ENCODE data around the gene KRCC1.

KRCC1 gene

DNA sequence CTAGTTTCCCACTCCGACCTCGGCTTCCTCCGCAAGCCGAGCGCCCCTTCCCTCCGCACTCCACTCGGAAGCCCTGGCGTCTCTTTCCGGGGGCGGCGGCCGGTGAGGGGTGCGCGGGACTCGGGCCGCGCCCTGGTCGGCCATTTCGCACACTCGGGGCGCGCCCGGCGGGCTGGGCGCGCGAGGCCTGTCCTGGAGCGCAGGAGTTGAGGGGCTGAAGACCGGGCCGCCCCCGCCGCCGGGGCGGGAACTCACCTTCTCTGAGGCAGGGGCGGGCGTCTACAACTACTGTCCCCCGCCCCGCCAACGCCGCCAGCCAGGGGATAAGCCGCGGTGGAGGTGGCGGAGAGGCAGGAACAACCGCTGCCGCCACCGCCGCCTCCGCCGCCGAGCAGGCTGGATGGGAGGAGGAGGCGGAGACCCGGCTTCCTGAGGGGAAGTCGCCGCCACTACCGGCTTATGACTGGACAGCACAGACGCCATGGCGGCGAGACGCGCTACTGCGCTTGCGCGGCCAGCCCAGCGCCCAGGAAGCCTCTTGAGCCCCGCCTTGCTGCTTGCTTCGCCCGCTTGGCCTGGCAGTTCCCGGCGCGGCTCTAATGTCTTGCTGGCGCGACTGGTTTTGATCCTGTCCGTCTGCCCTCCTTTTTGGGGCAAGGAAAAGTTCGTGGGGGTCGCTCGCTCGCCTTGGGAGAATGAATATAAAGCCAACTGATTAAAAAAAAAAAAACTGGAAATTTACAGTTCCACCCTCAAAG is at the start of gene KRCC1:
Gene KRCC1, minus strand, starts transcription at position 413 of the 758 bp plus-strand sequence. CDS start 27,220 bp downstream, outside the sequence.
- peak within 1 kb of the TSS; percentile 87 for H3K4me3 ChIP-seq (replicated peaks; ENCODE audit: low read depth, low read length)
- TF ChIP-seq, protein P1, sequence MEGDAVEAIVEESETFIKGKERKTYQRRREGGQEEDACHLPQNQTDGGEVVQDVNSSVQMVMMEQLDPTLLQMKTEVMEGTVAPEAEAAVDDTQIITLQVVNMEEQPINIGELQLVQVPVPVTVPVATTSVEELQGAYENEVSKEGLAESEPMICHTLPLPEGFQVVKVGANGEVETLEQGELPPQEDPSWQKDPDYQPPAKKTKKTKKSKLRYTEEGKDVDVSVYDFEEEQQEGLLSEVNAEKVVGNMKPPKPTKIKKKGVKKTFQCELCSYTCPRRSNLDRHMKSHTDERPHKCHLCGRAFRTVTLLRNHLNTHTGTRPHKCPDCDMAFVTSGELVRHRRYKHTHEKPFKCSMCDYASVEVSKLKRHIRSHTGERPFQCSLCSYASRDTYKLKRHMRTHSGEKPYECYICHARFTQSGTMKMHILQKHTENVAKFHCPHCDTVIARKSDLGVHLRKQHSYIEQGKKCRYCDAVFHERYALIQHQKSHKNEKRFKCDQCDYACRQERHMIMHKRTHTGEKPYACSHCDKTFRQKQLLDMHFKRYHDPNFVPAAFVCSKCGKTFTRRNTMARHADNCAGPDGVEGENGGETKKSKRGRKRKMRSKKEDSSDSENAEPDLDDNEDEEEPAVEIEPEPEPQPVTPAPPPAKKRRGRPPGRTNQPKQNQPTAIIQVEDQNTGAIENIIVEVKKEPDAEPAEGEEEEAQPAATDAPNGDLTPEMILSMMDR (IDR thresholded peaks at IDR 0.05; ENCODE audit: low read length, missing control alignments): no peak
- DNase-seq (ENCODE audit: low read depth): peak; percentile 98

DNA sequence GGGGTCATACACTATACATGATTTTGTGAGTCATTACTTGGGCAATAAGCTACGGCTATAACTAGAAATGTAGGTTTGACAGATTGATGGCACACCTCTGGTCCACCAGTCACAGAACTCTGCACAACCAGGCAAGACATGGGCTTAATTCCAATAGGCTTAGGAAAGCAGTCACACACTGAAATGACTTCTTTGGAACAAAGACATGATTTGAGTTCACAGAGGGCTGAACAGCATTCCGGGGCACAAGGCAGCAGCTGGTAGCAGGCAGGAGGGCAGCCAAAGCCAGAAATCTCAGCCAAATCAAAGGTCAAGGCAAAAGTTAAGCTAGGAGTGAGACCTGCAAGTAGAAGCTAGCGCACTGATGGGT is 44.9 kb upstream of the KRCC1 start:
- no peak for DNase-seq (ENCODE audit: low read depth)
- TF ChIP-seq, protein P1 (IDR thresholded peaks at IDR 0.05; ENCODE audit: low read length, missing control alignments): no peak
- no peak overlapping the region for H3K4me3 ChIP-seq (replicated peaks; ENCODE audit: low read depth, low read length)

DNA sequence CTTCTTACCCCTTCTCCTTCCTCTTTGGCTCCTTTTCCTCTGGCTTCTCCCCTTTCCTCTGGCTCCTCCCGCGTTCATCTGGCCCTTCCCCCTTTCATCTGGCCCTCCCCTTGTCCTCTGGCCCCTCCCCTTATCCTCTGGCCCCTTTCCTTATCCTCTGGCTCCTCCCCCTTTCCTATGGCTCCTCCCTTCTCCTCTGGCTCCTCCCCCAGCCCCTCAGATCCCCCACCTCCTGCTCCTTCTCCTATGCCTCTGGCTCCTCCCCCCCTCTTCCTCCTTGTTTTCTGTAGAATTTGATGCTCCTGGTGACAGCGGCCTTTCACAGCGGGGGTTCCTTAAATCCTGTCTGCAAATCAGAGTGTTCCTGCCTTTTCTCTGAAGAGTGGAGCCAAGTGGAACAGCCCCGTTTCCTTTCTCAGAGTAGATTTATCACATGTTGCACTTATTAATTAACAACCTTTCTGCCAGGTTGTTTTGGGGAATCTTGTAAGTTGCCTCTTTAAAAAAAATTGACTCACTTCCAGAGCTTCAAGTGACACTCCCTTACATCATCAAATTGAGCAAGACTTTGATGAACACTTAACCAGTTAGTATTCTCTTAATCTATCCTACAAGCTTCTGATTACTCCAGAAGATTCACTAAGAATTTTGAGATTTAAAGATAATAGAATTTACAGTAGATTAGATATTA is 44.4 kb upstream of the KRCC1 start:
- TF ChIP-seq, protein P1 (IDR thresholded peaks at IDR 0.05; ENCODE audit: low read length, missing control alignments): no peak
- H3K4me3 ChIP-seq (replicated peaks; ENCODE audit: low read depth, low read length): no peak overlapping the region
- peak; percentile 7 for DNase-seq (ENCODE audit: low read depth)

DNA sequence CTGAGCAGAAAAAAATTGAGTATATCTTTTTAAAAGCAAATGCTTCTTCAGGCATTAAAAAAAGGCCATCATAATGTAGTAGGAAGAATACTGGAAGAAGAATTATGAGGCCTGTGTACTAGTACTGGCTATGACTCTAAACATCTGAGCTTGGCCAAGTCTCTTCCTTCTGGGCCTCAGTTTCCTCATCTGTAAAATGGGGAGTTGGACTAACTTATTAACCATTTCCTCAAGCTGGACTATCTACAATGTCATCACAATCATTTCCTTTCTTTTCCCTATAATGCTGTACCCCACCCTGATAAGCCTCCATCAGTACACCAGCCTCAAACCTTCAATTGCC is 42.9 kb upstream of the KRCC1 start:
- no peak overlapping the region for H3K4me3 ChIP-seq (replicated peaks; ENCODE audit: low read depth, low read length)
- TF ChIP-seq, protein P1 (IDR thresholded peaks at IDR 0.05; ENCODE audit: low read length, missing control alignments): no peak
- DNase-seq (ENCODE audit: low read depth): no peak

DNA sequence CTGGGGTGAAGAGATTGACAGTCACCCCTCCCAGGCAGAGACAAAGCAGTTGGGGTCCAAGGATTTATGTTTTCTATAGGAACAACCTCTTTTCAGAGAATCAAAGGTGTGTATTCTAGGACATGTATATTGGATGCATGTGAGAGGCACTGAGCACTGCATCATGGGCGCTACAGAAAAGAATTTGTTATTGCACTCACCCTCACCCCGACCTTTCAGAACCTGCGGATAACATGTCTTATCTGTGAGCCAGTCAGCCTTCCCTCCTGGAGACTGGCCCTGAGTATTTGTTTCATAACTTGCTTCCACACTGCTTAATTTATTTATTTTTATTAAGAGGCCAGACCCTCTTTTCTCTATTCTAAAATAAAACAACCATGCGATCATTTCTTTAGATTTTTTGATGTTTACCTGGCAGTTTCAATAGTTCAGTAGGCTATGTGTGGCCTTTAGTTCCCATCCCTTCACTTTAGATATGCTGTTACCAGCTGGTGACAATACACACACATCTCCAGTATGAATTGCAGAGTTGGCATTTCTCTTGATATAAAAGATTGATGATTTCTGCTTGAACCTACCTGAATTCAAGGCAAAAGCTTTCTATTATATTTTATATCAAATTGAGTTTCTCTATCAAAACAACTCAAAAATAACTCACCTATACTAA is 42.4 kb upstream of the KRCC1 start:
- no peak overlapping the region for H3K4me3 ChIP-seq (replicated peaks; ENCODE audit: low read depth, low read length)
- no peak for DNase-seq (ENCODE audit: low read depth)
- TF ChIP-seq, protein P1 (IDR thresholded peaks at IDR 0.05; ENCODE audit: low read length, missing control alignments): no peak

DNA sequence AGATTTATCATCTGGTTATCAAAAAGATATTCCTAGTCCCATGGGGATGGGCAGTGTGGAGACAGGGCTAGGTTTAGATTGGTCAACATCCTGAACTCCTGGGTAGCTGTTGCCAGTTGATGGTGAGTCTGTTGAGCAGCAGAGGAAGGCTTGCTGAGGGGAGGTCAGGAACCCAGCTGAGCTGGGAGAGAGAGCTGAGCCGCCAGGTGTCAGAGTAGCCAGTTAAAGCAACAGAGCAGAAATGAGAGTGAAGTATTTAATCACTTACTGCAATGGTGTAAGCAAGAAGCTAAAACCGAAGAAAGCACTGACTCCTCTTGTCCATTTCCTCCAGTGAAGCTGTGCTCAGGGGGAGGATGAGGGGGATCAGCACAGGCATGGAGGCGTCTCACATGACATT is 41.6 kb upstream of the KRCC1 start:
- DNase-seq (ENCODE audit: low read depth): no peak
- H3K4me3 ChIP-seq (replicated peaks; ENCODE audit: low read depth, low read length): no peak overlapping the region
- TF ChIP-seq, protein P1 (IDR thresholded peaks at IDR 0.05; ENCODE audit: low read length, missing control alignments): no peak

Measured in fibroblast of pulmonary artery (primary cell).